ENCODE measurements around the gene C2CD3. TPM values are rescaled to one million over a fixed set of nuclear protein-coding genes. Genes with fewer than 3 reads are reported as not detected.
"Not testable (repeated sequence)": the region's sequence is repeated elsewhere in the genome, so short reads cannot be mapped to it uniquely, and the experiment has no call there.

Gene C2CD3
- polyA plus RNA-seq, 1 donor = 19.1 TPM

- not testable (repeated sequence) for DNase-seq (ENCODE audit: low read depth)
Observed at GRCh38 chr11:74120260-74121035, 50.4 kb downstream of the C2CD3 start.

DNA sequence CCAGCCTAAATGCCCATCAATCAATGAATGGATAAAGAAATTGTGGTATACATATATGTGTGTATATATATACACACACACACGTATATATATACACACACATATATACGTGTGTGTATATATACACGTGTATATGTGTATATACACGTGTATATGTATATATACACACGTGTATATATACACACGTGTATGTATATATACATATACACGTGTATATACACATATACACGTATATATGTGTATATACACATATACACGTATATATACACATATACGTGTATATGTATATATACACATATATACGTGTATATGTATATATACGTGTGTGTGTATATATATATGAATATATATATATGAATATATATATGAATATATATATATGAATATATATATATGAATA lies 54.1 kb downstream of the C2CD3 start:
- DNase-seq (ENCODE audit: low read depth) = no peak

- no peak for DNase-seq (ENCODE audit: low read depth)
Observed at GRCh38 chr11:74112877-74113276, 57.9 kb downstream of the C2CD3 start.

GRCh38 chr11:74106124-74106523 lies 64.7 kb downstream of the C2CD3 start:
- no peak for DNase-seq (ENCODE audit: low read depth)

DNA sequence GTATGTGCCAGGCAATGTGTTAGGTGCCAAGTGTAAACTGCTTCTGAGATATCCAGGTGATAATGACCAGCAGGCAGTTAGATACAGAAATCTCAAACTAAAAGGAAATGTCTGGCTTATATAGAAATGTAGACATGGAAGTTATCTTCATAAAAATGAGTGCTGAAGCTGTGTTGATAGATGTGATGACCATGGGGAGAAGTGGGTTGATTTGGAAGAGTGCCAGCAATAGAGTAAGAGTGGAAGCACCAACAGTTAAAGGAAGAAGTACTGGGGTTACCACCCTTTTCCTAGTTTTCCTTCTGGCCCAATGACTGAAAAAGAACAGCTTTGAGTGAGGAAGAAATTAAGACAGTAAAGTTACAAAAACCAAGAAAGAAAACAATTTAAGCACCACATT lies 68.5 kb downstream of the C2CD3 start:
- no peak for DNase-seq (ENCODE audit: low read depth)

DNA sequence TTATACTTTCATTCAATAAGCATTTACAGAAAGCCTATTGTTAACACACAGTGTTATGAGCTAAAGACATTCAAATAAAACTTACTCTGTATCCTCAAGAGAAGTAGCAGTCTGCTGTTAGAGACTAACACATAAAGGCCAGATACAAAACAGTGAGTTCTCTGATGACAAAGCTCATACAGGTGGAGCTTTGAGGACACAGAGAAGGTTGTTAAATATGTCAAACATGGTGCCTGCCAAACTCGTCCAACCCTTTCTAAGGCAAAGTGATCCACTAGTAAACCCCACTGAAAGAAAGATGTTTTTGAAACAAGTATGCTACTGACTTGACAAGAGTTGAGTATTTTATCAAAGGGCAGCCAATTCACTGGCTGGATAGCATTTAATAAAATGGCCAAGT lies 70.1 kb downstream of the C2CD3 start:
- DNase-seq (ENCODE audit: low read depth) = no peak

DNA sequence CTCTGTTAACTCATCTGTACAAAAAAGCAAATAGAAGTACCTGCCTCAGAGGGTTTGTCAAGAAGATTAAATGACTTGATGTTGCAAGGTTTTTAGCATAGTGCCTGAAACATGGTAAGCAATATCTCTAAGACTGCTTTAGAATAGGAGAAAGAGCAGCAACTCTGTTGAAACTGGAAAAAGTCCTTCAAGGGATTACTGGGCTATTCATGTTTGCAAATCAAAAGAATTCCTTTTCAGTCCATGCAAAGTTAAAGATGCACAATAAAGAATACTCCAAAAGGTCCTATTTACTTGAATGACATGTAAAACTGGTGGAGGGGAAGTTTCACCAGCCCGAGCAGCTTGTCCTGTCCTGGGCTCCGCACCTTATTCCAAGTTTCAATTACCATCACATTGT lies 70.6 kb downstream of the C2CD3 start:
- DNase-seq (ENCODE audit: low read depth) = no peak

GRCh38 chr11:74097686-74098237 lies 73.0 kb downstream of the C2CD3 start:
- DNase-seq (ENCODE audit: low read depth) = no peak

DNA sequence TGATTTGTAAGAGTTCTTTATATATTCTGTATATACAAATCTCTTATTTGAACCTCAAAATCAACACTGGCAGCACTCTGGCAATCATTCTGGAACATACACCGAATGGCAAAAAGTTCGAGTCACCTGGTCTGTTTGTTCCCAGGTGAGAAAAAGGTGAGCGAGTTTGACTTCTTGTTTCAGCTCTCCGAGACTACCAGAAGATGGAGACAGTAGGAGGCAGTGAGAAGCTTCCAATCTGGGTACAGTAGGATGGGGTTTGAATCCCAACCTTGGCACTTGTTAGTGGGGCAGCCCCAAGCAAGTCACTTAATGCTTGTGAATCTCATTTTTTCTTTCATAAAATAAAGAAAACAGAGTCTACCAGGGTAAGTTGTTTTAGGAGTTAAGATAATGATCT lies 76.4 kb downstream of the C2CD3 start:
- no peak for DNase-seq (ENCODE audit: low read depth)

DNA sequence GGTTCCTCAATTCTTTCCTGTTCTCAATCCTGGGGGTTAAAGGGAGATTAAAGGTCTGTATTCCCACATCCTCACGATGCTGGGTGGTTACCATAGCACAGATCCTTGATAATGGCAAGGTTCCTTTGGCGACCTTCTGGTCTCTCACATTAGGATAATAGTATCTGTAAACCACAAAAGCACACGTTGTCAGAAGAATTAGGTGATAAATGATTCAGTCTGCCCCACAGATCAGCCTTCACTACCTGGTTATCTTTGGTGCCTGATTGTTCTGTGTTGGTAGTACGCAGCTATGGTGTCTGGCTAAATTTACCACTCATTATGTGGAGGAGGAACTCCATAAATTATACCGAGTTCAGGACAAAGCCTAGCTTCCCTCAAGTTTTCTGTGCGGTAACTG lies 78.4 kb downstream of the C2CD3 start:
- no peak for DNase-seq (ENCODE audit: low read depth)

- no peak for DNase-seq (ENCODE audit: low read depth)
Observed at GRCh38 chr11:74091549-74091948, 79.3 kb downstream of the C2CD3 start.

DNA sequence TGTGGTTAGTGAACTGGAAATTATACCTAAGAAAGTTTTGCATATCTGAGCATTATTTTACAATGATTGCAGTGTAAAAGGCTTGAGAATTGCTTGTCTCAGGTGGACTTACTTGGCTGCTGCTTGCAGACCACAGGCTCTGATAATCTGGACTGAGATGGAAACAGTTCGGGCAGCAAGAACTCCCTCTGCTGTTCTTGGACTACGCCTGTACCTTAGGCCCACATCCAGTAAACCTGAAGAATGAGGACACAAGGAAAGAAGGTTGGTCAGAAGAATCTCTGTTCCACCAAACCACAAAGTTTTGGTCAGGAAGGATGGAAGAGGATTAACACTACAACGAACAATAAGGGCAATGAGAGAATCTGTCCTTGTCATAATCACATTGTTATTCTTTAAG lies 80.1 kb downstream of the C2CD3 start:
- no peak for DNase-seq (ENCODE audit: low read depth)

- DNase-seq (ENCODE audit: low read depth) = no peak
Observed at GRCh38 chr11:74086242-74086884, 84.4 kb downstream of the C2CD3 start.

GRCh38 chr11:74085542-74085892 lies 85.3 kb downstream of the C2CD3 start:
- peak; percentile 6 for DNase-seq (ENCODE audit: low read depth)

GRCh38 chr11:74084796-74085541 lies 85.8 kb downstream of the C2CD3 start:
- no peak for DNase-seq (ENCODE audit: low read depth)

DNA sequence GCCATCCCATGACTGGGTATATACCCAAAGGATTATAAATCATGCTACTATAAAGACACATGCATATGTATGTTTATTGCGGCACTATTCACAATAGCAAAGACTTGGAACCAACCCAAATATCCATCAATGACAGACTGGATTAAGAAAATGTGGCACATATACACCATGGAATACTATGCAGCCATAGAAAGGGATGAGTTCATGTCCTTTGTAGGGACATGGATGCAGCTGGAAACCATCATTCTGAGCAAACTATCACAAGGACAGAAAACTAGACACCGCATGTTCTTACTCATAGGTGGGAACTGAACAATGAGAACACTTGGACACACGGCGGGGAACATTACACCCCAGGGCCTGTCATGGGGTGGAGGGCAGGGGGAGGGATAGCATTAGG lies 86.9 kb downstream of the C2CD3 start:
- DNase-seq (ENCODE audit: low read depth) = not testable (repeated sequence)

- DNase-seq (ENCODE audit: low read depth) = no peak
Observed at GRCh38 chr11:74081428-74081827, 89.4 kb downstream of the C2CD3 start.

GRCh38 chr11:74077193-74077592 lies 93.6 kb downstream of the C2CD3 start:
- DNase-seq (ENCODE audit: low read depth) = no peak

DNA sequence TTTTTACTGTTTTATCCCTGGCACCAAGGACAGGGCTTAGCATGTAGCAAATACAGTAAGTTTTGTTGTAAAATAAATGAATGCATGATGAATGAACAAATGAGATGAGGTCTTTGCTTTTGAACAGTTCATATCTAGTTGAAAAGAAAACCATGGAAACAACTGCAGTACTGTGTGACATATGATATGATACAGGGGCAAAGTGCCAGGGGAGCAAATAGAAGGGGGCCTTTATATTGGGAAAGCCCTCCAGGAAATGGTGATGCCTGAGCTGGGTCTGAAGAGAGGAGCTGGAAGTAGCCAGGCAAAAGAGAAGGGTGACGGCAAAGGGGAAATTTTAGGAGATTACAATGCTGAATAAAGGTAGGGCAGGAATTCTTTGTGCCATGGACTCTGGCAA lies 98.1 kb downstream of the C2CD3 start:
- no peak for DNase-seq (ENCODE audit: low read depth)

GRCh38 chr11:74072286-74072685 lies 98.5 kb downstream of the C2CD3 start:
- DNase-seq (ENCODE audit: low read depth) = no peak

- DNase-seq (ENCODE audit: low read depth) = no peak
Observed at GRCh38 chr11:74070723-74071492, 99.9 kb downstream of the C2CD3 start.
